Activated effector memory CD4-positive, alpha-beta T cell treated with anti-CD3 and anti-CD28 coated beads, Interleukin-2, amount 50 U/mL, for 16 hours (primary cell): ENCODE measurements around the gene TRIM9.

ENCODE experiments used
- DNase-seq: peaks from one replicate; pipeline ENCODE4 v3.0.0-alpha.2; 2020

The TRIM9 gene

GRCh38 chr14:51094901-51095853 lies at the start of gene TRIM9:
Gene TRIM9 (minus strand): TSS chr14:51095105. CDS start chr14:51094939, 166 bp downstream.
- DNase-seq = peak; percentile 94

- no peak for DNase-seq
These were observed 46.0 kb upstream of the TRIM9 start for GRCh38 chr14:51140856-51141255.

GRCh38 chr14:51140338-51140737 lies 45.4 kb upstream of the TRIM9 start:
- DNase-seq = no peak

- no peak for DNase-seq
These were observed 44.3 kb upstream of the TRIM9 start for GRCh38 chr14:51139121-51139681.

- no peak for DNase-seq
These were observed 43.6 kb upstream of the TRIM9 start for GRCh38 chr14:51138404-51139103.

- DNase-seq = no peak
These were observed 36.6 kb upstream of the TRIM9 start for GRCh38 chr14:51131516-51131915.

- DNase-seq = no peak
These were observed 34.2 kb upstream of the TRIM9 start for GRCh38 chr14:51129130-51129529.

GRCh38 chr14:51124029-51124428 lies 29.1 kb upstream of the TRIM9 start:
- DNase-seq = no peak

GRCh38 chr14:51121096-51121495 lies 26.2 kb upstream of the TRIM9 start:
- DNase-seq = no peak

- DNase-seq = no peak
These were observed 24.6 kb upstream of the TRIM9 start for GRCh38 chr14:51119411-51120051.

- no peak for DNase-seq
These were observed 24.1 kb upstream of the TRIM9 start for GRCh38 chr14:51118993-51119392.

- no peak for DNase-seq
These were observed 22.7 kb upstream of the TRIM9 start for GRCh38 chr14:51117593-51117992.

- DNase-seq = no peak
These were observed 21.8 kb upstream of the TRIM9 start for GRCh38 chr14:51116682-51117081.

GRCh38 chr14:51109651-51110050 lies 14.7 kb upstream of the TRIM9 start:
- no peak for DNase-seq

GRCh38 chr14:51107801-51108200 lies 12.9 kb upstream of the TRIM9 start:
- DNase-seq = no peak

GRCh38 chr14:51104467-51104866 lies 9.6 kb upstream of the TRIM9 start:
- no peak for DNase-seq

GRCh38 chr14:51097287-51097686 lies 2.4 kb upstream of the TRIM9 start:
- no peak for DNase-seq

- no peak for DNase-seq
These were observed 2.0 kb upstream of the TRIM9 start for GRCh38 chr14:51096870-51097269.

GRCh38 chr14:51095854-51096823 lies 1.2 kb upstream of the TRIM9 start:
- no peak for DNase-seq

GRCh38 chr14:51094282-51094821 lies 553 bp downstream of the TRIM9 start:
- DNase-seq = peak; percentile 62
